ENCODE measurements around the gene KDM5A.

- TF ChIP-seq, protein P1, sequence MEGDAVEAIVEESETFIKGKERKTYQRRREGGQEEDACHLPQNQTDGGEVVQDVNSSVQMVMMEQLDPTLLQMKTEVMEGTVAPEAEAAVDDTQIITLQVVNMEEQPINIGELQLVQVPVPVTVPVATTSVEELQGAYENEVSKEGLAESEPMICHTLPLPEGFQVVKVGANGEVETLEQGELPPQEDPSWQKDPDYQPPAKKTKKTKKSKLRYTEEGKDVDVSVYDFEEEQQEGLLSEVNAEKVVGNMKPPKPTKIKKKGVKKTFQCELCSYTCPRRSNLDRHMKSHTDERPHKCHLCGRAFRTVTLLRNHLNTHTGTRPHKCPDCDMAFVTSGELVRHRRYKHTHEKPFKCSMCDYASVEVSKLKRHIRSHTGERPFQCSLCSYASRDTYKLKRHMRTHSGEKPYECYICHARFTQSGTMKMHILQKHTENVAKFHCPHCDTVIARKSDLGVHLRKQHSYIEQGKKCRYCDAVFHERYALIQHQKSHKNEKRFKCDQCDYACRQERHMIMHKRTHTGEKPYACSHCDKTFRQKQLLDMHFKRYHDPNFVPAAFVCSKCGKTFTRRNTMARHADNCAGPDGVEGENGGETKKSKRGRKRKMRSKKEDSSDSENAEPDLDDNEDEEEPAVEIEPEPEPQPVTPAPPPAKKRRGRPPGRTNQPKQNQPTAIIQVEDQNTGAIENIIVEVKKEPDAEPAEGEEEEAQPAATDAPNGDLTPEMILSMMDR (conservative IDR thresholded peaks at IDR 0.05 in 1 of 2, IDR thresholded peaks at IDR 0.05 in 1 of 2; ENCODE audit: low read depth in 1 of 2, low read length in 2 of 2): no peak
- no peak for TF ChIP-seq EZH2 (IDR thresholded peaks at IDR 0.05; ENCODE audit: low read length, missing control alignments)
Measured at GRCh38 chr12:388541-389141, 479 bp downstream of the KDM5A start.

Measured in fibroblast of lung (primary cell).